GM13976 (cell line): Measurements from ENCODE around the gene PDX1.

Experiments used
- DNase-seq: peaks from one replicate; pipeline ENCODE4 v3.0.0; 2012; ENCODE audit warnings: low spot score
- in situ Hi-C: fragments of 300-500 bp; cut with MboI; formaldehyde crosslinking; loops from one replicate; pipeline ENCODE4 v1.12.0; 2022; ENCODE audit warnings: low sequenced_read_pairs, mixed read lengths, inconsistent platforms; ENCODE audit not compliant: unreplicated experiment
- TF ChIP-seq, protein P1 (sequence below): IDR thresholded peaks from 2 replicates; pipeline ENCODE4 v1.5.1; 2012; ENCODE audit warnings: borderline replicate concordance, mild to moderate bottlenecking; ENCODE audit not compliant: insufficient read depth; ENCODE audit errors: extremely low read depth, missing control alignments, control extremely low read depth

The PDX1 gene

DNA sequence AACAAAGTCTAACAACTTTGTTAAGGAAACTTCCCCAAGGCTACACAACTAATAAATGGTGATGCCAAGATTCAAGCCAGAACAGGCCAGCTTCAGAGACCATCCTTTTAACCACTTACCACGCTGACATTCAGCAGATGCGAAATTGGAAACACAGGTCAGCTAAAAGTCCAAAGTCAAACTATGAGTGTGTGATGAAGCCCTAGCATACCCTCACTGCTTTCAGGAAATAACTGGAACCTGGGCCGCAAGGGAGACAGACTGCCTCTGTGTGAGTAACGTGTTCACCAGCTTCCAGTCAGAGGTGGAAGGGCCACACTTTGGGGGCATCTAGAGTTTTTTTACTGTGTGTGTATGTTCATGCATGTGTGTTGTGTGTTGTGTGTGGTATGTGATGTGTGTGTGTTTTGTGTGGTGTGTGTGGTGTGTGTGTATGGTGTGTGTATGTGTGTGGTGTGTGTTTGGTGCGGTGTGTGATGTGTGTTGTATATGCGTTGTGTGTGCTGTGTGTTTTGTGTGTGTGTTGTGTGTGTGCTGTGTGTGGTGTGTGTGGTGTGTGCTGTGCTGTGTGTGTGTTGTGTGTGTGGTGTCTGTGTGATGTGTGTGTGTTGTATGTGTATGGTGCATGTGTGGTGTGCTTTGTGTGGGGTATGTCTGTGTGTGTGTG lies 12.5 kb upstream of the PDX1 start:
- TF ChIP-seq, protein P1, sequence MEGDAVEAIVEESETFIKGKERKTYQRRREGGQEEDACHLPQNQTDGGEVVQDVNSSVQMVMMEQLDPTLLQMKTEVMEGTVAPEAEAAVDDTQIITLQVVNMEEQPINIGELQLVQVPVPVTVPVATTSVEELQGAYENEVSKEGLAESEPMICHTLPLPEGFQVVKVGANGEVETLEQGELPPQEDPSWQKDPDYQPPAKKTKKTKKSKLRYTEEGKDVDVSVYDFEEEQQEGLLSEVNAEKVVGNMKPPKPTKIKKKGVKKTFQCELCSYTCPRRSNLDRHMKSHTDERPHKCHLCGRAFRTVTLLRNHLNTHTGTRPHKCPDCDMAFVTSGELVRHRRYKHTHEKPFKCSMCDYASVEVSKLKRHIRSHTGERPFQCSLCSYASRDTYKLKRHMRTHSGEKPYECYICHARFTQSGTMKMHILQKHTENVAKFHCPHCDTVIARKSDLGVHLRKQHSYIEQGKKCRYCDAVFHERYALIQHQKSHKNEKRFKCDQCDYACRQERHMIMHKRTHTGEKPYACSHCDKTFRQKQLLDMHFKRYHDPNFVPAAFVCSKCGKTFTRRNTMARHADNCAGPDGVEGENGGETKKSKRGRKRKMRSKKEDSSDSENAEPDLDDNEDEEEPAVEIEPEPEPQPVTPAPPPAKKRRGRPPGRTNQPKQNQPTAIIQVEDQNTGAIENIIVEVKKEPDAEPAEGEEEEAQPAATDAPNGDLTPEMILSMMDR: no peak
- no peak for DNase-seq
- in situ Hi-C loops: no loop called here

DNA sequence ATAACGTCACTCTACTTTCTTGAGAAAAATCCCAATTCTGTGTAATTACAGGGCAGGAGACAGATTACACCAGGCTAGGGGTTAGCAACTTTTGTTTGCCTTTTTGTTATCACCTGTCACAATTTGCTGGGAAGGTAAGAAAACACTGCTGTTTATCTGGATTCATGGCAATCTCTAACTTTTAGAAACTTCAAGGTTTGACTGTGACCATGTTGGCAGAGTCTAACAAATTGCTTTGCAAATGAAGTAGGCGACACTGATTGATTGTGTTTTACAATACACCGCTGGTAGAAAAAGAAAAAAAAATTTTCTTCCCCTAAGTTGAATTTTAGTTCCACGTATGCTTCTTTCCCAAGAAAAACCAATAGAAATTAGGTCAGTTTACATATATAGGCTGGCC lies 10.4 kb upstream of the PDX1 start:
- DNase-seq: no peak
- TF ChIP-seq, protein P1: no peak
- in situ Hi-C loops: no loop called here

DNA sequence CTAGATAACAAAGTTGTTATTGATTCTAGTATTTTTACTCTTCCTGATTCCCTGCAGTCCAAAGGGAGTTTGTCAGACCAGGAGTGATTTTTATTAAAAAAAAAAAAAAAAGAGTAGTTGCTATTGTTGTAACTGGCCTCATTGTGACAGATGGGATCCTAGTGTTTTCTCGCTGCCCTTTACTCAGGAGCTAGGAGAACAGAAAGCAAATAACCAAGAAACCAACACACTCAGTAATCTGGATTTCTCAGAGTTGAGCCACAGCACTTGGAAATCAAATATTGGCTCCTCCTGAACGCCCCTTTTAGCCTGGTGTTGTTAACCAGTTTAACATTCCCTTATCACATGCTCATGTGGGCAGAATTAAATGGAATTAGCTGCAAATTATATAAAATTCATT lies 8.3 kb upstream of the PDX1 start:
- TF ChIP-seq, protein P1: no peak
- in situ Hi-C loops: no loop called here
- no peak for DNase-seq

DNA sequence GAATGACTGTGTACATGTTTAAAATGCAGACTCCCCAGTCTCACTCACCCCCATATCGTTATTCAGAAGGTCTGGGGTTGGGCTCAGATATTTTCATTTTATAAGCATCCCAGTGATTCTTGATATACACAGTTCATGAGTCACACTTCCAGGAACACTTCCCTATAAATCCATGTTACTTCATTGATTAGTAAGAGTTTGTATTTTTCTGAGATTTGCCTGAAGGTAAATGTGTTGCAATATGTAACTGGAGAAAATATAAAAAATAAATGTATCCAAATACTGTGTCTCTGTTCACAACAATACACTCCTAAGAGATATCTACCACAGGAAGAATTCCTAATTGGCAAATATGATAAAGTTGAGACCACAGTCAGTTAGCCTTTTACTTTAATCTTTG lies 6.6 kb upstream of the PDX1 start:
- in situ Hi-C loops: no loop called here
- TF ChIP-seq, protein P1: no peak
- DNase-seq: no peak

DNA sequence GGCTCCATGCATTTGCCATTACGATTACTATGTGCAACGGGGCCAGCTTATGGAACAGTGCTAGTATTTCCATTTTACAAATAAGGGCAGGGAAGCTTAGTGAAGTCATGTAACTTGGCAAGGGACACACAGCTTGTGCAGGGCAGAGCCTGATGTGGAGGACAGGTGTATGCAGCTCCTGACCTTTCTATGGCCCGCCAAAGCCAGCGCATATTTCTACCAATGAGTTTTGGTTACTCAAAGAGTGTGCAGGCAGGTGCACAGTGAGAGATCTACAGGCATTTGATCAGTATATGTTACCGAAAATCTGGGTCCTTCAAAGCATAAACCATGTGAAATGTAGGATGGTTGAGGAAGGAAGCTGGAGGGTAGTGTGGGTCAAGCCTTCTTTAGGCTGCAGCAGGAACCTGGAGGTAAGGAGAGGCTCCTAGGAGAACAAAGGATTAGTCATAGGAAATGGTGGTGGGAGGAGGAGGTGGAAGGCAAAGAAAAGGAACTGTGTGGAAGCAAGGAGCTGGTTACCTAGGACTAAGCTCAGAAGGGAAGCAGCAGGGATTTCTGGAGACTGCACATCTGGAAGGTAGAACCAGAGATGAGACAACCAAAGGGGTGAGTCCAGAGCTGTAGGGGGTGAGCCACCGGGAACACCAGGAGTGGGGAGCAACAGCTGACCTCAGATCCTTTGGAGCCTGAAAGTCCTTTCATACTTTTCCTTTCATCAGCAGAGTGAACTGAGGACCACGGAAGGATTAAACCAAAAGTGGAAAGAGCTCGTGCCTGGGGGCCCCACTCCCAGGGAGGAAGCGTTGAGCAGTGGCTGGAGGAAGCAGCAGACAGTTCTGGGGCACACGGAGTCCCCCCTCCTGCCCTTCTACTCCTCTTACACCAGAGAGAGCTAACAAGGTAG lies 4.2 kb upstream of the PDX1 start:
- in situ Hi-C loops: no loop called here
- no peak for DNase-seq
- TF ChIP-seq, protein P1: no peak

DNA sequence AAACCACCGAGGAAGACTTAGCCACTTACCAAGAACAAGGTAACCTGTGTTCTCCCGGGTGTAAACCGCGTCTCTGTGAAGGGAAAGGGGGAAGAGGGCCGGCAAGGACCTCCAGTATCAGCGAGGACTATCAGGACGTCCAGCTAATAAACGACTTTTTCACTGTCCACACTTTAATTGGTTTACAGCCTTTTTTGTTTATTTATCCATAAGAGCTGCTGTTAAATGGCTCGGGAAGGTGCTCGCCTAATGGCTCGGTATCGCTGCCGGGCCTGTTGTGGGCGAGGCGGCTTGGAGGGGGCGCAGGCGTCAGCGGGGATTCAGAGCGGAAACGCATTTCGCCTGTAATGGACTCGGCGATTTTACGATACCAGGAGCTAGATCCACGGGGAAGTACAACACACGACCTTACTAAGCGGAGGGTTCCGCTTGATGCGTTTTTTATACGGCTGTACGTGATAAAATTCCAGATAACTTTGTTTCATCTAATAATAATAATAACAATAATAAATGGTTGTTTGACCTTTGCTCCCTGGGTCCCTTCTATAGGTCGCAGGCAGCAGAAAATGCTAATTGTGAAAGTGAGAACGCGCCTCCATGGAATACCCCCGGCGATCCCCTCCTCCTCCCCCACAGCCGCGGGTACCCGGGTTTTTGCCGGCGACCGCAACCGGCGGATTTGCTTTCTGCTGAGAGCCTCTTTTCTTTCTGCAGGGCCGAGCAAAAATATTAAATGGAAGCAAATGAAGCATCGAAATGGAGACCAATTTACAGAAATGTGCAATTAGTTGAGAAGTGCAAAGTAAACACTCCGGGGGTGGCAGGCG lies 2.5 kb upstream of the PDX1 start:
- in situ Hi-C loops: no loop called here
- TF ChIP-seq, protein P1: no peak
- peak; percentile 34 for DNase-seq
